ENCODE results near the gene RGS9.

The RGS9 gene

DNA sequence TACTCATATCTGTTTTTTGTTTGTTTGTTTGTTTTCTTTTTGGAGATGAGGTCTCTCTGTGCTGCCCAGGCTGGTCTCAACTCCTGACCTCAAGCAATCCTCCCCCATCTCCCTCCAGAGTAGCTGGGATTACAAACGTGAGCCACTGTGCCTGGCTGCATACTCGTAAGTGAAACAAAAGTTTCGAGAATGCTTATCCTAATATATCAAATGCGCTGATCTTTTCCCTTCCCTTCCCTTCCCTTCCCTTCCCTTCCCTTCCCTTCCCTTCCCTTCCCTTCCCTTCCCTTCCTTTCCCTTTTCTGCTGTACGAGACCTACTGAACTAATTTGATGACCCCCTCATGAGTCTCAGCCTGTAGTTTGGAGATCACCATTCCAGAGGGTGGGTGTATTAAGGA is 122.1 kb downstream of the RGS9 start:
- no peak for DNase-seq (ENCODE audit: low read depth in 2 of 2)

DNA sequence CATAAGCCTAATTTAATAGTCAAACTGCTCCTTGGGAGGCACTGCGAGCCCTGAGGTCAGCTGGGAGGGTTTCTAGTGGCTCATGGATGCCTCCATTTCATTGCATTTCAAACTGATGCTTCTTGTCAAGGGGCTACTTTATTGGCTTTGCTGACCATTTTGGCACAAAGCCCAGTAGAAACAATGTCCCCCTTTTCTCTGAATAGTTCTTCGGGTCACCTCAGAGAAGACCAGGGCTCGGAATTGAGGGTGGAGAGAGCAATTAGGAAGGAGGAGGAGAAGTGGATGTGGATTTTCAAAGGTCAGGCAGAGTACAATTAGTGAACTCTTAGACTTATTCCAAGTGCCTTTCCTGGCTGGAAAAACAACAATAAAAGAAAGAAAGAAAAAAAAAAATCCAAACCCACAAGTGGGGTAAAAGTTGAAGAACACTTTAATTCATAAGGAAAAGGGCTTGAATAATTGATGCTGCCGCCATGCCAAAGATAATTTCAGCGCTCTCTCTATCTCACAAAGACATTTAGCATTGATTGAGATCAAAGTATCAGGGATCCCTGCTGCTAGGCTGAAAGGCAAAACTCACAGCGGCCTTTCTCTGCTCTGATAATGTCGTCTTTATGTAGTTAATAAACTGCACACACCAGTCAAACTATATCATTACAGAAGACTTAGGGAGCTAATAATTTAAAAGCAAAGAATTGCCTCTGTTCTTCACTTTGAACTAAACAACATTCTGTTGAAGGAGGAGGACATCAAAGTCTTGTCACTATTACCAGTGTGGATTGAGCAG is 122.7 kb downstream of the RGS9 start:
- DNase-seq (ENCODE audit: low read depth in 2 of 2) = no peak

DNA sequence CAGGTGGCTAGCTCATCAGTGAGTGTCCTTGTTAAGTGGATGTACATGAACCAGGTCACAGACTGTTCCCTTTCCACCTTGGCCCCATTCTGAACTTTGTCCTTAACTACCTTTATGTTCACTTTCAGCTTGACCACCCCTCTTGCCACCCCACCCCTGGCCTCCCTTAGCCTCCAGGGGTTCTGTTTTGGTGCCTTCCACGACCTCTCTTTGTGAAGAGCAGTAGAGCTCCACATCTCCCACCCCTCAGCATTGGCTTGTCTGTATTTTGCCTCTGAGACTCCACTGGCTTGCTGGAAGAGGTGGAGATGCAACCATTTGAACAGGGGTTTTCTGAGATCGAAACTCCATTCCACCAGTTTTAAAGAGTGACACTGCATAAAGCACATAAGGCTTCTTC is 123.5 kb downstream of the RGS9 start:
- no peak for DNase-seq (ENCODE audit: low read depth in 2 of 2)

GRCh38 chr17:65261152-65261551 is 124.0 kb downstream of the RGS9 start:
- no peak for DNase-seq (ENCODE audit: low read depth in 2 of 2)

DNA sequence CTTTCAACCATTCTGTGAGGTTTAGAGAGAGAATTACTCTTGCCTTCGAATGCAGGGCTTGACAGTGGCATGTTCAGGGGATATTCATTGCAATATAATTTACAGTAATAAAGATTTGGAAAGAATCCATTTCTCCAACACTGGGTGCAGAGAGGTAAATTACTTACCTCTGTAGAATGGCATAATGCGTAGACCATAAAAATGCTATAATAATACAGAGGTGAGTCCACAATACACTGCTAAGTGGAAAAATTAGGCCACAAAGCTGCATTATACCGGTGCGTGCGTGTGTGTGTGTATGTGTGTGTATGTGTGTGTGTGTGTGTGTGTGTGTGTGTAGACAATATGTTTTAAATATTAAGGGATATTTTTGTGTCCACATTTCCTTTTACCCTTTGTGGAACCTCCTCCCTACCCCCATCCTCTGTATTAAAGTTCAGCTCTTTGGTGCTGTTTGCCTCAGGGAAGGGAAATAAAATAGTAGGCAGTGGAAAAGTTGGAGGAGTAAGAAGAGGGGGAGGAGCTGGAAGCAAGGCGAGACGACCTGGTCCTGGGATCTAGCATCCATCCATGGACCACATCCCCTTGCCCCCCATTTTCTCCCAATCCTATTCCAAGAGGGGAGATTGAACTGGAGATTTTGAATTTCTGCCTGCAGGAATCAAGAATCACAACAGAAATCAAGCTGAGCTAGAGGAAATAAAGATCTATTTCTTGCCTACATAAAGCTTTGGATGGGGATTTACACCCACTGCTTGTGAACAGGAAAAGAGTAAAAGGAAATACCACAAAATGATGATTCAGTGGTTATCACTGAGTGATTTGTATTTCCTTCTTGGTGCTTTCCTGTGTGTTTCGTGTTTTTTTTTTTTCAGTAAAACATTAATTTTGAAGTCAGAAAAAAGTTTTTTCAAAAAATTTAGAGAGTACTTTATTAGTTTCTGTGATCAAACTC is 124.8 kb downstream of the RGS9 start:
- no peak for DNase-seq (ENCODE audit: low read depth in 2 of 2)

- no peak for DNase-seq (ENCODE audit: low read depth in 2 of 2)
Observed at GRCh38 chr17:65265276-65265675, 128.1 kb downstream of the RGS9 start.

- DNase-seq (ENCODE audit: low read depth in 2 of 2) = no peak
Observed at GRCh38 chr17:65268832-65269231, 131.7 kb downstream of the RGS9 start.

DNA sequence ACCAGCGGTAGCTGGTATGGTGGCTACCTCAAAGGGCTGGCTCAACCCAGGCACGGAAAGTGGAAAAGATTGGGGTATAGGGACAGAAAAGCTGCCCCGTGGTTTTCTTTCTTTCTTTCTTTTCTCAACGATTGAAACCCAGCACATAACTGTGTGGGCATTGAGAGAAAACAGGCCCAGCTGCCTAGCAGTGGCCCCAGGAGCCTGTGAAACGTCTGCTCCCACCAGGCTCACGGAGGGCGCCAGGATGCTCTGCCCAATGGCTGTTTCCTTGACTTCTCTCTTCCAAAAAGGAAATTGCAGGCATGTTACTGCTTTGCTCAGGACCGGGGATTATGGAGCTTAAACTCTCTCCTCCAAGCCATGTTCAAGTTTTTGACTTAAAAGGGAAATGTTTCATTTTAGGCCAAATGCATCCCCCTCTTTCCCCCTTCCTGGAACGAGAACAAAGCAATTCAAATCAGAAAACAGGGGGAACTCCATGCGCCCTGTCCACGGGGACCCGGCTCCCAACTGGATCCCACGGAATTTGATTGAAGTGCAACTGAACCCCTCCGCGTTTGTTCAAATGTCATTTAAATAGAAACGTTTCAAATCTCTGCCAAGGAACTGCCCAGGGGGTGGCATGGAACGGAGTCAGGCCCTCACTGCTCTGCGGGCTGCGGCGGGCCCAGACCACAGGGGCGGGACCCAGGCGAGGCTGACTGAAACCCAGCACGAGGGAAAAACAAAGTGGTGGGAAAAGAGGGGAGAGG is 133.5 kb downstream of the RGS9 start:
- DNase-seq (ENCODE audit: low read depth in 2 of 2) = no peak

DNA sequence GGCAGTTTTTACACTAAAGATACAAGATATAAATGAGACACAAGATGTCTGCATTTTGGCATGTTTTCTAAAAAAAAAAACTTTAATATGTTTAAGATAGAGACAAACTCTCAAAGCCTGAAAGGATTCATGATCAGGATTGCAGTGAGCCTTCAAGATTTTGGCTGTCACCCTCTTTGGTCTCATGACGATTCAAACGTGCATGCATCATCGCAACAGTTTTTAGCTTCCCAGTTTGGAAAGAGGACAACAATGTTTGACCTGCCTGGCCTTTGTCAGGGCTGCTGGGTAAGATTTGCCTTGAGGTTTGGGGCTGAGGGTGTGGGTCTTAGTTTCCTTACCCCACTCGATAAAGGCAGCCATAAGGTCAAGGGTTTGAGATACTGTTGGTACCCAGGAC is 134.1 kb downstream of the RGS9 start:
- DNase-seq (ENCODE audit: low read depth in 2 of 2) = no peak
